GM21723 (cell line): ENCODE results near the gene CCDC85C.

Experiments used
- ATAC-seq: cut with Tn5 transposase; IDR thresholded peaks from one replicate; pipeline ENCODE4 v1.9.1; 2021; ENCODE audit warnings: mild to moderate bottlenecking, moderate library complexity; ENCODE audit not compliant: unreplicated experiment

Gene CCDC85C

GRCh38 chr14:99560922-99561683 is 42.9 kb downstream of the CCDC85C start:
- no peak for ATAC-seq

GRCh38 chr14:99560403-99560802 is 43.6 kb downstream of the CCDC85C start:
- ATAC-seq: no peak

GRCh38 chr14:99559286-99559990 is 44.6 kb downstream of the CCDC85C start:
- ATAC-seq: no peak

- no peak for ATAC-seq
Measured at GRCh38 chr14:99556134-99556791, 47.7 kb downstream of the CCDC85C start.

- no peak for ATAC-seq
Measured at GRCh38 chr14:99554757-99555531, 49.1 kb downstream of the CCDC85C start.

GRCh38 chr14:99554184-99554583 is 49.8 kb downstream of the CCDC85C start:
- ATAC-seq: no peak

- no peak for ATAC-seq
Measured at GRCh38 chr14:99552572-99553216, 51.3 kb downstream of the CCDC85C start.

GRCh38 chr14:99552021-99552553 is 51.9 kb downstream of the CCDC85C start:
- no peak for ATAC-seq

- no peak for ATAC-seq
Measured at GRCh38 chr14:99551034-99551922, 52.7 kb downstream of the CCDC85C start.

- ATAC-seq: no peak
Measured at GRCh38 chr14:99550387-99550992, 53.5 kb downstream of the CCDC85C start.

GRCh38 chr14:99549684-99550083 is 54.3 kb downstream of the CCDC85C start:
- no peak for ATAC-seq

- ATAC-seq: no peak
Measured at GRCh38 chr14:99548871-99549515, 55.0 kb downstream of the CCDC85C start.

GRCh38 chr14:99548255-99548654 is 55.8 kb downstream of the CCDC85C start:
- no peak for ATAC-seq

- ATAC-seq: no peak
Measured at GRCh38 chr14:99546234-99546879, 57.6 kb downstream of the CCDC85C start.

- no peak for ATAC-seq
Measured at GRCh38 chr14:99545586-99545985, 58.4 kb downstream of the CCDC85C start.

GRCh38 chr14:99544991-99545390 is 59.0 kb downstream of the CCDC85C start:
- no peak for ATAC-seq

- no peak for ATAC-seq
Measured at GRCh38 chr14:99543985-99544384, 60.0 kb downstream of the CCDC85C start.

GRCh38 chr14:99543370-99543769 is 60.6 kb downstream of the CCDC85C start:
- ATAC-seq: no peak
